KMS-11 (cell line): Measurements from ENCODE around the gene TMEM200A.

ENCODE experiments used
- H2AFZ ChIP-seq: fragments of 200-600 bp; sonication (generic); 2 replicates; pipeline ENCODE4 v1.6.1; 2016; ENCODE audit warnings: antibody characterized with exemption, mixed run types, low read depth
- H3K27ac ChIP-seq: fragments of 200-600 bp; sonication (generic); 2 replicates; pipeline ENCODE4 v1.6.1; 2016; ENCODE audit warnings: mild to moderate bottlenecking, mixed run types
- H3K27me3 ChIP-seq: fragments of 200-600 bp; sonication (generic); 2 replicates; pipeline ENCODE4 v1.6.1; 2017; ENCODE audit warnings: mild to moderate bottlenecking, low read depth, mixed run types, moderate library complexity; ENCODE audit not compliant: insufficient read depth
- H3K36me3 ChIP-seq: fragments of 200-600 bp; sonication (generic); 2 replicates; pipeline ENCODE4 v1.6.1; 2017; ENCODE audit warnings: mild to moderate bottlenecking, mixed run types; ENCODE audit not compliant: insufficient read depth
- H3K4me1 ChIP-seq: fragments of 200-600 bp; sonication (generic); 2 replicates; pipeline ENCODE4 v1.6.1; 2016; ENCODE audit warnings: mild to moderate bottlenecking, low read depth, mixed run types; ENCODE audit not compliant: poor library complexity, severe bottlenecking
- H3K4me2 ChIP-seq: fragments of 200-600 bp; sonication (generic); 2 replicates; pipeline ENCODE4 v1.7.0; 2016; ENCODE audit warnings: mild to moderate bottlenecking, mixed run types
- H3K4me3 ChIP-seq: fragments of 200-600 bp; sonication (generic); IDR thresholded peaks from 2 replicates; pipeline ENCODE4 v1.6.1; 2017; ENCODE audit warnings: low read depth, low read length, mixed read lengths; ENCODE audit not compliant: insufficient read depth
- H3K79me2 ChIP-seq: fragments of 200-600 bp; sonication (generic); 2 replicates; pipeline ENCODE4 v1.6.1; 2016; ENCODE audit warnings: low read depth, mixed run types; ENCODE audit not compliant: insufficient read depth
- H3K9ac ChIP-seq: fragments of 200-600 bp; sonication (generic); 2 replicates; pipeline ENCODE4 v1.6.1; 2016; ENCODE audit warnings: mild to moderate bottlenecking, mixed run types
- H4K20me1 ChIP-seq: fragments of 200-600 bp; sonication (generic); 2 replicates; pipeline ENCODE4 v1.6.1; 2016; ENCODE audit warnings: mild to moderate bottlenecking, mixed run types; ENCODE audit not compliant: insufficient read depth
- TF ChIP-seq, protein P1 (sequence below): fragments of 200-600 bp; sonication (generic); conservative IDR thresholded peaks from 2 replicates; pipeline ENCODE4 v1.6.1; 2017; ENCODE audit warnings: low read depth, mild to moderate bottlenecking, antibody characterized with exemption, low read length, moderate library complexity, mixed read lengths

Gene TMEM200A

DNA sequence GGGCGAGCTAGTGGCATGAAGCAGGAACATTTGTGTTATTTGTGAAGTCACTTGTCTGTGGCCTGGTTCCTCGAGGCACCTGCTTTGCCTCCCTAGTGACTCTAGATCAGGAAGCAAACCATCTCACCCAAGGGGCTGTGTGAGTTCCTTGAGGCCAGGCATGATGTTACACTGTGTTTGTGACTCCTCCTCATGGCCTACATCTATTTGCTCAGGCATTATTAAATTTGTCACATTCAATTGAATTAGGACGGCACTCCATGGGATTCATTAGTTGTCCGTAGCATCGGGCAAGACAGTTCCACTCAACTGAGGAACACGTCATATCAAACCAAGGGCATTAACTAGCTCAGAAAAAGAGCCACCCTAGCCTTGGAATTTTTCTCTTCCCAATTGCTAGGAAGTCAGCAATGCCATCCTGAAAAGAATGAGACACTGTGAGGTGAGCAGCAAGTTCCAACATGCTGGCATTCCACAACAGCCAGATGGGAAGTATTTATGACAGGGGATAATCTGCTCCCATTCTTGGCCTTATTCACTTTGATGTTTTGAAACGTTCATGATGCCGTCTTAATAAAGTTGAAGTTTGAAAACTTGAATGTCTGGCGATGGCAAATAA lies 17.2 kb downstream of the TMEM200A start:
- H3K27me3 ChIP-seq: no peaks in the 10 kb centered on the region
- no peaks in the 10 kb centered on the region for H3K79me2 ChIP-seq
- TF ChIP-seq, protein P1, sequence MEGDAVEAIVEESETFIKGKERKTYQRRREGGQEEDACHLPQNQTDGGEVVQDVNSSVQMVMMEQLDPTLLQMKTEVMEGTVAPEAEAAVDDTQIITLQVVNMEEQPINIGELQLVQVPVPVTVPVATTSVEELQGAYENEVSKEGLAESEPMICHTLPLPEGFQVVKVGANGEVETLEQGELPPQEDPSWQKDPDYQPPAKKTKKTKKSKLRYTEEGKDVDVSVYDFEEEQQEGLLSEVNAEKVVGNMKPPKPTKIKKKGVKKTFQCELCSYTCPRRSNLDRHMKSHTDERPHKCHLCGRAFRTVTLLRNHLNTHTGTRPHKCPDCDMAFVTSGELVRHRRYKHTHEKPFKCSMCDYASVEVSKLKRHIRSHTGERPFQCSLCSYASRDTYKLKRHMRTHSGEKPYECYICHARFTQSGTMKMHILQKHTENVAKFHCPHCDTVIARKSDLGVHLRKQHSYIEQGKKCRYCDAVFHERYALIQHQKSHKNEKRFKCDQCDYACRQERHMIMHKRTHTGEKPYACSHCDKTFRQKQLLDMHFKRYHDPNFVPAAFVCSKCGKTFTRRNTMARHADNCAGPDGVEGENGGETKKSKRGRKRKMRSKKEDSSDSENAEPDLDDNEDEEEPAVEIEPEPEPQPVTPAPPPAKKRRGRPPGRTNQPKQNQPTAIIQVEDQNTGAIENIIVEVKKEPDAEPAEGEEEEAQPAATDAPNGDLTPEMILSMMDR: no peak
- H3K4me2 ChIP-seq: no peak overlapping the region
- no peak overlapping the region for H3K9ac ChIP-seq
- no peaks in the 10 kb centered on the region for H4K20me1 ChIP-seq
- no peak overlapping the region for H3K27ac ChIP-seq
- H2AFZ ChIP-seq: no peak overlapping the region
- peaks cover 14% of the 10 kb centered on the region for H3K4me1 ChIP-seq
- no peak overlapping the region for H3K4me3 ChIP-seq
- no peaks in the 10 kb centered on the region for H3K36me3 ChIP-seq

DNA sequence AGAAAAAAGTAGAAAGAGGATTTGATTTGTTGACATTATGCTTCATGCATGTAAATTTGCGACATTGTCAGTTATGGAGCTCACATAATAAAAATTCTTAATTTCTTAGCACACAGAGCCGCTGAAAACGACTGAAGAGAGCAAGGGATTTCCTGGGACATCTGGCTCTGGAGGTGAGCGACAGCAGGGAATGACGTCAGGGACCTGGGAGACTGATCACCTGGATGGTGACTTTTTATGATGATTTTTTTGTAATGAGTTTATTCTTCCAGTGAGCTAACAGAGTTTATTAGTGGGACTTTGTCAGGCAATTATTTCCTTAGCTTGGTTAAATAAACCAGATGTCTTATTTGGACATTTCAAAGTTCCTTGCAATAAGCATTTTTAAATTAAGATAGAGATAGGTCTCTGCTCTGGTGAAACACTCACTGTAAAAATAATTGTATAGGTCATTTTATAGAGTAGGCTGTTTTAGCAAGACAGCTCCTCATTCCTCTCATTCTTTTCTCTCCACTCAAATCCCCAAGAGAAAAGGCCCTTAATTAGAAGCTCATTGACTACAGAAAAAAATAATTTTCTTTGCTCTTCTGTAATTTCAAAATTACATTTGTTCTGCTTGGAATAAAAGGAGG lies 19.4 kb downstream of the TMEM200A start:
- Histone ChIP-seq H3K4me1 (peaks cover 14% of the 10 kb centered on the region), H4K20me1 (no peaks in the 10 kb centered on the region), H3K79me2 (no peaks in the 10 kb centered on the region), H3K9ac (no peak overlapping the region), H3K4me2 (no peak overlapping the region), H3K36me3 (no peaks in the 10 kb centered on the region), H3K27ac (no peak overlapping the region), H3K27me3 (no peaks in the 10 kb centered on the region), H2AFZ (no peak overlapping the region), H3K4me3 (no peak overlapping the region)
- TF ChIP-seq, protein P1: no peak

DNA sequence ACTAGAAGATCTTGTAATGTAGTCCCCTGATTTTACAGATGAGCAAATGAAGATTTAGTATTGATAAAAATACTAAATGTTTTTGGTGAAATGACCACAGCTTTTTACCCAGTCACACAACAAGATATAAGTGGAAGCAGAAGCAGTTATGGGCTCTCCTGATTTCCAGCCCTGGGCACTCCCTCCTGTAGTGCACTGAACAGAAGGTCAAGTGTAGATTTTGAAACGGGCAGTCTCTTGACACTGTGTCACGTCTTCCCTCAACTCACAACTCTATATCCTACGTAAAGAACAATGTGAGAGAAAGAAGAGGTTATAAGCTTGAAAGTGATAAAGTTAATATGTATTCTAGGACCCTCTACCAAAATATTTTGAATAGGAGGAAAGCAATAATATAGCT lies 23.3 kb downstream of the TMEM200A start:
- TF ChIP-seq, protein P1: no peak
- H3K9ac ChIP-seq: no peak overlapping the region
- H3K4me1 ChIP-seq: no peaks in the 10 kb centered on the region
- H4K20me1 ChIP-seq: no peaks in the 10 kb centered on the region
- no peaks in the 10 kb centered on the region for H3K36me3 ChIP-seq
- H2AFZ ChIP-seq: no peak overlapping the region
- H3K79me2 ChIP-seq: no peaks in the 10 kb centered on the region
- no peaks in the 10 kb centered on the region for H3K27me3 ChIP-seq
- H3K27ac ChIP-seq: no peak overlapping the region
- no peak overlapping the region for H3K4me3 ChIP-seq
- no peak overlapping the region for H3K4me2 ChIP-seq

DNA sequence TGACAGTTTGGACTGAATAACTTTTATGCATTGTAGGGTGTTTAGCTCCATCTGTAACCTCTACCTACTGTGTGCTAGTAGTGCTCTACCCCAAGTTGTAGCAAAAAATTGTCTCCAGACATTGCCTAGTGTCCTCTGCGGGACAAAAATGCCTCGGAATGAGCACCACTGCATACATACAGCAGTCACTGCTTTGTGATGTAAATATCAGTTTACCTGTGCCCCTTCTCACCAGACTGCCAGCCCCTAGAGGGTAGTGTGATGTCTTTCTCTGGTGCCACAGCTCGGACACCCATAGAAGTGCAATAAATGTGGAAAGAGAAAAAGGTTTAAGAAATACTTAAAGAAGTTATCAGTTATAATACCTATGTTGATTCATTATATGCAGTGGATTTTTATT lies 25.1 kb downstream of the TMEM200A start:
- Histone ChIP-seq H3K9ac (no peak overlapping the region), H3K4me1 (no peaks in the 10 kb centered on the region), H3K79me2 (no peaks in the 10 kb centered on the region), H3K27me3 (no peaks in the 10 kb centered on the region), H4K20me1 (no peaks in the 10 kb centered on the region), H3K4me2 (no peak overlapping the region), H3K4me3 (no peak overlapping the region), H3K27ac (no peak overlapping the region), H3K36me3 (no peaks in the 10 kb centered on the region), H2AFZ (no peak overlapping the region)
- TF ChIP-seq, protein P1: no peak
